Naive thymus-derived CD4-positive, alpha-beta T cell (primary cell): ENCODE measurements around the gene PIP4K2B. TPM values are rescaled to one million over a fixed set of nuclear protein-coding genes. Genes with fewer than 3 reads are reported as not detected.
A peak's percentile ranks its signal among the peaks of the same experiment; 100 is the strongest.

Experiments used
- ATAC-seq: fragments of 150-1000 bp; cut with Tn5 transposase; 2 replicates; pipeline ENCODE4 v1.10.0; 2021; ENCODE audit warnings: mild to moderate bottlenecking, moderate library complexity
- CTCF ChIA-PET: fragments of 350-600 bp; sonication (Branson Sonifier 250); formaldehyde crosslinking; loops from one replicate; lab custom pipeline; 2021; ENCODE audit warnings: antibody characterized with exemption; lab: Charles Lee
- POLR2A ChIA-PET: fragments of 350-600 bp; sonication (Branson Sonifier 250); formaldehyde crosslinking; loops from one replicate; lab custom pipeline; 2021; ENCODE audit warnings: antibody characterized with exemption, inconsistent platforms; lab: Charles Lee
- DNase-seq, 9 donors: peaks; one replicate each; pipeline versions ENCODE4 v3.0.0 to v3.0.0-alpha.2; 2020 to 2022; ENCODE audit warnings: mixed read lengths in 1 of 9
- H3K27ac ChIP-seq: one replicate; pipeline ENCODE4 v1.7.0; 2013; ENCODE audit warnings: mild to moderate bottlenecking, low read depth, low read length, moderate library complexity
- H3K27me3 ChIP-seq, 2 donors: one replicate each; pipeline ENCODE4 v1.7.0; 2013; ENCODE audit warnings: low read length in 2 of 2, mild to moderate bottlenecking in 2 of 2, moderate library complexity in 2 of 2; ENCODE audit not compliant: control insufficient read depth in 2 of 2, insufficient read depth in 2 of 2
- H3K36me3 ChIP-seq, 3 experiments: 1 replicate in 2 of 3; 2 replicates in 1 of 3; pipeline ENCODE4 v1.7.0; 2013; ENCODE audit warnings: low read length in 3 of 3, mild to moderate bottlenecking in 3 of 3, moderate library complexity in 1 of 3; ENCODE audit not compliant: insufficient read depth in 3 of 3, control insufficient read depth in 2 of 3
- H3K4me1 ChIP-seq, 2 donors: one replicate each; pipeline ENCODE4 v1.7.0; 2013; ENCODE audit warnings: low read length in 2 of 2, mild to moderate bottlenecking in 2 of 2, moderate library complexity in 1 of 2; ENCODE audit not compliant: control insufficient read depth in 2 of 2, insufficient read depth in 2 of 2
- H3K4me3 ChIP-seq: 2 replicates; pipeline ENCODE4 v1.7.0; 2013; ENCODE audit warnings: mild to moderate bottlenecking, low read length
- H3K9me3 ChIP-seq, 3 experiments: 1 replicate in 2 of 3; 2 replicates in 1 of 3; pipeline ENCODE4 v1.7.0; 2013; ENCODE audit warnings: low read length in 3 of 3; ENCODE audit not compliant: control insufficient read depth in 2 of 3
- H3K27ac Mint-ChIP-seq, 9 donors: one replicate each; pipeline ENCODE4 v1.8.0; 2020 to 2022; ENCODE audit warnings: mixed read lengths in 9 of 9, mild to moderate bottlenecking in 8 of 9, moderate library complexity in 5 of 9, inconsistent platforms in 2 of 9
- H3K27me3 Mint-ChIP-seq, 5 donors: one replicate each; pipeline ENCODE4 v1.8.0; 2021 to 2022; ENCODE audit warnings: mixed read lengths in 5 of 5, mild to moderate bottlenecking in 1 of 5
- H3K36me3 Mint-ChIP-seq, 5 donors: one replicate each; pipeline ENCODE4 v1.8.0; 2020 to 2022; ENCODE audit warnings: mixed read lengths in 5 of 5, mild to moderate bottlenecking in 3 of 5, inconsistent platforms in 1 of 5
- H3K4me1 Mint-ChIP-seq, 7 donors: one replicate each; pipeline ENCODE4 v1.8.0; 2020 to 2022; ENCODE audit warnings: mixed read lengths in 7 of 7, mild to moderate bottlenecking in 3 of 7, inconsistent platforms in 1 of 7
- H3K4me3 Mint-ChIP-seq, 10 donors: one replicate each; pipeline ENCODE4 v1.8.0; 2020 to 2022; ENCODE audit warnings: mild to moderate bottlenecking in 10 of 10, mixed read lengths in 10 of 10, moderate library complexity in 6 of 10, inconsistent platforms in 2 of 10
- H3K9me3 Mint-ChIP-seq, 11 donors: one replicate each; pipeline ENCODE4 v1.8.0; 2020 to 2022; ENCODE audit warnings: mixed read lengths in 11 of 11, mild to moderate bottlenecking in 4 of 11, inconsistent platforms in 1 of 11, moderate library complexity in 1 of 11
- intact Hi-C, 2 donors: fragments of 100-400 bp; cut with micrococcal nuclease; formaldehyde crosslinking; loops; one replicate each; pipeline ENCODE4 v1.15.1; 2023
- polyA plus RNA-seq, 2 donors: library from polyadenylated mRNA; unstranded; fragments of 300-500 nt; fragmentation: Illumina TruSeq; gene quantifications; one replicate each; pipeline ENCODE4 v1.2.3, GENCODE V29; 2021
- total RNA-seq, 6 experiments: library from RNA in 5 of 6; stranded (reverse) in 5 of 6; gene quantifications; 1 replicate in 5 of 6; 2 replicates in 1 of 6; pipeline ENCODE4 v1.2.3 and lab custom pipeline; 2021 to 2026

The PIP4K2B gene
- total and polyA plus RNA-seq, 7 experiments from 2014 or later = 17.5 to 67.9 (median 39.5) TPM

- Histone ChIP-seq H3K9me3 (no peaks in the 10 kb centered on the region), H3K4me1 (peaks cover 31 to 53% of the 10 kb centered on the region in 2 donors), H3K36me3 (peaks cover 0 to 5% (median 0%) of the 10 kb centered on the region in 3 experiments), H3K27me3 (peaks cover 9 to 16% of the 10 kb centered on the region in 2 donors), H3K4me3 (peak overlapping the region; percentile 23), H3K27ac (no peak overlapping the region)
- POLR2A ChIA-PET = no interaction called here
- CTCF ChIA-PET = interaction anchor here (0.6 kb wide), 2 partner anchors 14 to 74 kb away, joined by 3 to 6 read pairs; partner anchors contain the start of gene EPOP
- H3K9me3 Mint-ChIP-seq = peaks cover 0 to 12% (median 0%) of the 10 kb centered on the region in 11 donors
- peaks cover 3 to 12% (median 6%) of the 10 kb centered on the region in 5 donors for H3K36me3 Mint-ChIP-seq
- peaks cover 28 to 55% (median 46%) of the 10 kb centered on the region in 7 donors for H3K4me1 Mint-ChIP-seq
- peaks cover 32 to 47% (median 33%) of the 10 kb centered on the region in 5 donors for H3K27me3 Mint-ChIP-seq
- no peak overlapping the region for H3K27ac Mint-ChIP-seq
- no peak for ATAC-seq
- DNase-seq = no peak
- intact Hi-C loops = no loop called here
- H3K4me3 Mint-ChIP-seq = peak overlapping the region in 9 of 10 donors; percentile 14 to 100 (median 92)
Measured at GRCh38 chr17:38748892-38749222, 50.5 kb downstream of the PIP4K2B start.

GRCh38 chr17:38748149-38748891, 51.0 kb downstream of the PIP4K2B start, which contains the start of gene PCGF2:
Gene PCGF2, minus strand, starts transcription at chr17:38748336. Its CDS starts 7,934 bp downstream, at chr17:38740402.
- H3K27ac ChIP-seq = no peak within 1 kb of the TSS
- ChIA-PET POLR2A (no interaction called here), CTCF (interaction anchor here (0.6 kb wide), 1 partner anchor 13 kb away, joined by 6 read pairs; no protein-coding TSS in a partner anchor)
- H3K4me3 ChIP-seq = peak within 1 kb of the TSS; percentile 23
- Mint-ChIP-seq H3K27ac (no peak within 1 kb of the TSS), H3K36me3 (peaks cover 3 to 12% (median 4%) of the 10 kb centered on the region in 5 donors), H3K9me3 (peaks cover 0 to 12% (median 0%) of the 10 kb centered on the region in 11 donors), H3K4me1 (peaks cover 24 to 50% (median 40%) of the 10 kb centered on the region in 7 donors), H3K27me3 (peaks cover 32 to 47% (median 36%) of the 10 kb centered on the region in 5 donors), H3K4me3 (peak within 1 kb of the TSS; percentile 73 to 100 (median 98))
- H3K4me1 ChIP-seq = peaks cover 31 to 48% of the 10 kb centered on the region in 2 donors
- peaks cover 9 to 16% of the 10 kb centered on the region in 2 donors for H3K27me3 ChIP-seq
- no peak for ATAC-seq
- DNase-seq = no peak
- intact Hi-C loops = no loop called here
- no peaks in the 10 kb centered on the region for H3K9me3 ChIP-seq
- peaks cover 0 to 5% (median 0%) of the 10 kb centered on the region in 3 experiments for H3K36me3 ChIP-seq

- DNase-seq (peak in 1 of 9 donors; percentile 33), ATAC-seq (no peak)
- peak overlapping the region; percentile 59 to 98 (median 76) for H3K4me3 Mint-ChIP-seq
- no peak overlapping the region for H3K27ac ChIP-seq
- H3K36me3 ChIP-seq = peaks cover 0 to 1% (median 0%) of the 10 kb centered on the region in 3 experiments
- H3K9me3 ChIP-seq = no peaks in the 10 kb centered on the region
- peaks cover 22 to 49% (median 35%) of the 10 kb centered on the region in 7 donors for H3K4me1 Mint-ChIP-seq
- CTCF ChIA-PET = no interaction called here
- peaks cover 31 to 44% of the 10 kb centered on the region in 2 donors for H3K4me1 ChIP-seq
- intact Hi-C loops = no loop called here
- H3K36me3 Mint-ChIP-seq = peaks cover 1 to 10% (median 2%) of the 10 kb centered on the region in 5 donors
- no peak overlapping the region for H3K4me3 ChIP-seq
- H3K27me3 Mint-ChIP-seq = peaks cover 32 to 47% (median 36%) of the 10 kb centered on the region in 5 donors
- H3K27ac Mint-ChIP-seq = no peak overlapping the region
- H3K27me3 ChIP-seq = peaks cover 9 to 16% of the 10 kb centered on the region in 2 donors
- POLR2A ChIA-PET = no interaction called here
- H3K9me3 Mint-ChIP-seq = peaks cover 0 to 12% (median 0%) of the 10 kb centered on the region in 11 donors
Measured at GRCh38 chr17:38747463-38748148, 51.8 kb downstream of the PIP4K2B start.

- ATAC-seq (no peak), DNase-seq (no peak)
- Histone ChIP-seq H3K9me3 (no peaks in the 10 kb centered on the region), H3K4me3 (no peak overlapping the region), H3K27me3 (peaks cover 9 to 16% of the 10 kb centered on the region in 2 donors), H3K4me1 (peaks cover 31 to 44% of the 10 kb centered on the region in 2 donors), H3K27ac (no peak overlapping the region), H3K36me3 (no peaks in the 10 kb centered on the region)
- intact Hi-C loops = no loop called here
- Mint-ChIP-seq H3K4me1 (peaks cover 18 to 49% (median 35%) of the 10 kb centered on the region in 7 donors), H3K36me3 (peaks cover 0 to 5% (median 0%) of the 10 kb centered on the region in 5 donors), H3K4me3 (peak overlapping the region; percentile 40 to 98 (median 66)), H3K27me3 (peaks cover 32 to 50% (median 37%) of the 10 kb centered on the region in 5 donors), H3K27ac (no peak overlapping the region), H3K9me3 (peaks cover 0 to 11% (median 0%) of the 10 kb centered on the region in 11 donors)
- ChIA-PET CTCF (interaction anchor here (0.6 to 1.3 kb wide), 2 partner anchors 52 to 69 kb away, joined by 3 read pairs; no protein-coding TSS in a partner anchor), POLR2A (no interaction called here)
Measured at GRCh38 chr17:38746849-38747462, 52.4 kb downstream of the PIP4K2B start.

GRCh38 chr17:38746004-38746848, 53.1 kb downstream of the PIP4K2B start:
- no peak overlapping the region for H3K27ac Mint-ChIP-seq
- Histone ChIP-seq H3K4me1 (peaks cover 29 to 41% of the 10 kb centered on the region in 2 donors), H3K9me3 (no peaks in the 10 kb centered on the region), H3K4me3 (no peak overlapping the region), H3K27me3 (peaks cover 9 to 16% of the 10 kb centered on the region in 2 donors), H3K36me3 (no peaks in the 10 kb centered on the region), H3K27ac (no peak overlapping the region)
- intact Hi-C loops = no loop called here
- peak overlapping the region; percentile 40 to 98 (median 66) for H3K4me3 Mint-ChIP-seq
- ChIA-PET POLR2A (no interaction called here), CTCF (interaction anchor here (0.6 to 1.3 kb wide), 3 partner anchors 51 to 70 kb away, joined by 3 read pairs; no protein-coding TSS in a partner anchor)
- H3K9me3 Mint-ChIP-seq = peaks cover 0 to 4% (median 0%) of the 10 kb centered on the region in 11 donors
- H3K36me3 Mint-ChIP-seq = peaks cover 0 to 3% (median 0%) of the 10 kb centered on the region in 5 donors
- ATAC-seq (no peak), DNase-seq (no peak)
- H3K27me3 Mint-ChIP-seq = peaks cover 30 to 43% (median 33%) of the 10 kb centered on the region in 5 donors
- peaks cover 12 to 42% (median 30%) of the 10 kb centered on the region in 7 donors for H3K4me1 Mint-ChIP-seq
